Aorta (tissue), 5 donors: ENCODE measurements around the gene IRF1. TPM values are rescaled to one million over a fixed set of nuclear protein-coding genes. Genes with fewer than 3 reads are reported as not detected.

Experiments
- ATAC-seq: fragments of 200-7000 bp; cut with Tn5 transposase; one replicate; pipeline ENCODE4 v1.9.1; 2022; ENCODE audit warnings: moderate library complexity; ENCODE audit not compliant: low FRiP score
- DNase-seq, 2 donors: peaks; one replicate each; pipeline ENCODE4 v3.0.0-alpha.2; 2020
- H3K27ac ChIP-seq, 2 donors: one replicate each; pipeline ENCODE4 v1.5.1; 2013; ENCODE audit warnings: low read length in 2 of 2, mild to moderate bottlenecking in 2 of 2, moderate library complexity in 2 of 2, control low read depth in 1 of 2, inconsistent platforms in 1 of 2, low read depth in 1 of 2
- H3K27me3 ChIP-seq, 2 donors: one replicate each; pipeline ENCODE4 v1.6.1; 2013; ENCODE audit warnings: control low read depth in 1 of 2, low read length in 1 of 2, mild to moderate bottlenecking in 1 of 2, moderate library complexity in 1 of 2; ENCODE audit not compliant: insufficient read depth in 2 of 2, control insufficient read depth in 1 of 2
- H3K36me3 ChIP-seq, 2 donors: one replicate each; pipeline ENCODE4 v1.6.1; 2013; ENCODE audit warnings: control low read depth in 1 of 2, low read length in 1 of 2, mild to moderate bottlenecking in 1 of 2; ENCODE audit not compliant: insufficient read depth in 2 of 2, control insufficient read depth in 1 of 2
- H3K4me1 ChIP-seq, 2 donors: one replicate each; pipeline ENCODE4 v1.6.1; 2013; ENCODE audit warnings: low read length in 2 of 2, control low read depth in 1 of 2, mild to moderate bottlenecking in 1 of 2, moderate library complexity in 1 of 2; ENCODE audit not compliant: insufficient read depth in 2 of 2, control insufficient read depth in 1 of 2
- H3K4me3 ChIP-seq, 2 donors: one replicate each; pipeline ENCODE4 v1.5.1; 2013; ENCODE audit warnings: low read length in 2 of 2, control low read depth in 1 of 2, mild to moderate bottlenecking in 1 of 2
- H3K9me3 ChIP-seq: one replicate; pipeline ENCODE4 v1.6.1; 2013; ENCODE audit warnings: mild to moderate bottlenecking, low read length; ENCODE audit not compliant: control insufficient read depth
- WGBS, 2 donors: extraction: QIAGEN DNeasy Blood & Tissue Kit; methylation state at CpG; one replicate each; pipeline ENCODE4 v1.1.7; 2013; 5-methylcytosine and 5-hydroxymethylcytosine counted together
- intact Hi-C, 2 donors: fragments of 100-400 bp; cut with DNase I; formaldehyde crosslinking; loops; one replicate each; pipeline versions ENCODE4 v1.14.2 to v1.15.0; 2022
- polyA plus RNA-seq, 2 donors: library from polyadenylated mRNA; stranded (reverse); fragments of 200-250 nt; gene quantifications; one replicate each; pipeline ENCODE4 v1.2.3, GENCODE V29; 2013
- total RNA-seq, 2 donors: library from RNA; stranded (reverse); fragmentation: NEBNext Ultra II Directional; extraction: Animal tissue kit (Norgen Biotek cat#: 25700); gene quantifications; one replicate each; pipeline ENCODE4 v1.2.1, GENCODE V29; 2021
- donor health status: healthy with polysubstance abuse.
- donor health status: Bipolar disorder and iron deficiency.
- donor health status: DM: no; HTN: no; CAD: no.
- donor health status: DM: no; HTN: no; CAD: no.
- donor health status: DM: yes; HTN: yes; CAD: no.

Gene IRF1
- total and polyA plus RNA-seq, 4 donors, result 12.9 to 36.1 (median 20.0) TPM

GRCh38 chr5:132434416-132435286, 55.9 kb downstream of the IRF1 start:
- intact Hi-C loops, result no loop called here
- no peaks in the 10 kb centered on the region for H3K27me3 ChIP-seq
- H3K4me1 ChIP-seq, result peaks cover 0 to 6% of the 10 kb centered on the region in 2 donors
- H3K27ac ChIP-seq, result no peak overlapping the region
- 79 to 80% methylated on average over 12 of the region's 12 CpGs for WGBS, 2 donors
- ATAC-seq (no peak), DNase-seq (no peak)
- no peaks in the 10 kb centered on the region for H3K9me3 ChIP-seq
- no peak overlapping the region for H3K4me3 ChIP-seq
- H3K36me3 ChIP-seq, result no peaks in the 10 kb centered on the region

- intact Hi-C loops, result no loop called here
- ATAC-seq (no peak), DNase-seq (no peak)
- WGBS, 2 donors, result 87 to 88% methylated on average over 6 of the region's 6 CpGs
- Histone ChIP-seq H3K9me3 (no peaks in the 10 kb centered on the region), H3K36me3 (no peaks in the 10 kb centered on the region), H3K4me1 (peaks cover 0 to 3% of the 10 kb centered on the region in 2 donors), H3K27ac (no peak overlapping the region), H3K4me3 (no peak overlapping the region), H3K27me3 (no peaks in the 10 kb centered on the region)
Observed at GRCh38 chr5:132433141-132433540, 57.4 kb downstream of the IRF1 start.

- DNase-seq, result no peak
- 88 to 90% methylated on average over 4 of the region's 4 CpGs for WGBS, 2 donors
- no peak for ATAC-seq
- no peaks in the 10 kb centered on the region for H3K36me3 ChIP-seq
- H3K4me1 ChIP-seq, result peaks cover 0 to 3% of the 10 kb centered on the region in 2 donors
- H3K4me3 ChIP-seq, result no peak overlapping the region
- H3K27me3 ChIP-seq, result no peaks in the 10 kb centered on the region
- no peaks in the 10 kb centered on the region for H3K9me3 ChIP-seq
- intact Hi-C loops, result no loop called here
- H3K27ac ChIP-seq, result no peak overlapping the region
Observed at GRCh38 chr5:132431632-132432031, 58.9 kb downstream of the IRF1 start.

Other genes with a start within 250 kb of the IRF1 start
- gene PDLIM4, start 233.1 kb downstream of the IRF1 start, total RNA-seq, result 10 to 100 TPM; 51.5 to 70.9 TPM
- 10 to 100 TPM; 12.8 to 23.3 TPM for gene PDLIM4, start 233.1 kb downstream of the IRF1 start, polyA plus RNA-seq
- gene SLC22A4, start 196.4 kb downstream of the IRF1 start, total RNA-seq, result 1 to 10 TPM; 4.6 to 5.5 TPM
- gene SLC22A4, start 196.4 kb downstream of the IRF1 start, polyA plus RNA-seq, result 1 to 10 TPM; 1.3 to 1.7 TPM
- gene SLC22A5, start 121.1 kb downstream of the IRF1 start, total RNA-seq, result 10 to 100 TPM in 1 of 2 donors, 1 to 10 TPM in 1; 8.6 to 14.4 TPM
- 1 to 10 TPM; 7.6 to 8.9 TPM for gene SLC22A5, start 121.1 kb downstream of the IRF1 start, polyA plus RNA-seq
- gene IL5, start 52.7 kb upstream of the IRF1 start, total RNA-seq, result not detected
- gene IL5, start 52.7 kb upstream of the IRF1 start, polyA plus RNA-seq, result not detected
- gene RAD50, start 66.2 kb upstream of the IRF1 start, total RNA-seq, result 10 to 100 TPM; 29.9 to 36.3 TPM
- gene RAD50, start 66.2 kb upstream of the IRF1 start, polyA plus RNA-seq, result 1 to 10 TPM; 6.1 to 9.7 TPM
- gene IL13, start 167.4 kb upstream of the IRF1 start, total RNA-seq, result not detected
- gene IL13, start 167.4 kb upstream of the IRF1 start, polyA plus RNA-seq, result under 1 TPM in 1 of 2 donors, not detected in 1; 0.15 TPM
- gene IL4, start 183.2 kb upstream of the IRF1 start, total RNA-seq, result not detected
- not detected for gene IL4, start 183.2 kb upstream of the IRF1 start, polyA plus RNA-seq
- gene KIF3A, start 246.8 kb upstream of the IRF1 start, total RNA-seq, result 10 to 100 TPM; 10.1 to 15.1 TPM
- gene KIF3A, start 246.8 kb upstream of the IRF1 start, polyA plus RNA-seq, result 10 to 100 TPM in 1 of 2 donors, 1 to 10 TPM in 1; 4.5 to 11.0 TPM